ENCODE measurements around the gene RALBP1.
A peak's percentile ranks its signal among the peaks of the same experiment; 100 is the strongest.

RALBP1 gene

GRCh38 chr18:9507565-9508088, 32.3 kb downstream of the RALBP1 start:
- H4K8ac ChIP-seq (ENCODE audit: low read length): no peak overlapping the region
- peak overlapping the region; percentile 59 for H2AK5ac ChIP-seq (ENCODE audit: low read length, severe bottlenecking)
- WGBS: 13% methylated on average over 1 of the region's 2 CpGs
- H3K9ac ChIP-seq (ENCODE audit: low read length): no peak overlapping the region
- H3K14ac ChIP-seq (ENCODE audit: low read length in 2 of 2): no peak overlapping the region
- H3K27me3 ChIP-seq (ENCODE audit: control insufficient read depth in 1 of 2, insufficient read depth in 1 of 2, low read length in 2 of 2): no peaks in the 10 kb centered on the region
- H3K27ac ChIP-seq (ENCODE audit: low read length, poor library complexity, severe bottlenecking): no peak overlapping the region
- H2BK15ac ChIP-seq (ENCODE audit: low read depth, poor library complexity, severe bottlenecking): no peak overlapping the region
- H3K36me3 ChIP-seq (ENCODE audit: control insufficient read depth in 1 of 2, insufficient read depth in 2 of 2, low read depth in 1 of 2, low read length in 2 of 2): no peaks in the 10 kb centered on the region
- H2BK5ac ChIP-seq (ENCODE audit: low read depth, low read length, poor library complexity, severe bottlenecking): no peak overlapping the region
- no peak overlapping the region for H2AFZ ChIP-seq (ENCODE audit: low read depth, low read length)
- H3K79me1 ChIP-seq (replicated peaks; ENCODE audit: low read length, poor library complexity, severe bottlenecking): peaks cover 14% of the 10 kb centered on the region
- no peak overlapping the region for H2BK12ac ChIP-seq (ENCODE audit: low read length in 2 of 2)
- H3K4me2 ChIP-seq (ENCODE audit: low read length, poor library complexity, severe bottlenecking): no peak overlapping the region
- H3K23ac ChIP-seq (ENCODE audit: low read length in 2 of 2): no peak overlapping the region
- no peak overlapping the region for H3K4me3 ChIP-seq (ENCODE audit: insufficient read depth in 1 of 2, low read depth in 1 of 2, low read length in 2 of 2)
- H3K18ac ChIP-seq (ENCODE audit: low read depth in 1 of 2, low read length in 2 of 2): no peak overlapping the region
- H2BK120ac ChIP-seq (ENCODE audit: low read depth, low read length): no peak overlapping the region
- no peaks in the 10 kb centered on the region for H3K9me3 ChIP-seq (ENCODE audit: control insufficient read depth, low read length)
- no peak overlapping the region for H3K4ac ChIP-seq (ENCODE audit: low read depth in 1 of 2, low read length in 2 of 2)
- peaks cover 2% of the 10 kb centered on the region for H3K4me1 ChIP-seq (ENCODE audit: control insufficient read depth, insufficient read depth, low read depth, low read length)
- H4K91ac ChIP-seq (ENCODE audit: low read length): no peak overlapping the region
- peak; percentile 48 for DNase-seq

GRCh38 chr18:9508446-9509025, 33.2 kb downstream of the RALBP1 start:
- peak overlapping the region in 1 of 2 experiments; percentile 28 for H3K4ac ChIP-seq (ENCODE audit: low read depth in 1 of 2, low read length in 2 of 2)
- H3K9me3 ChIP-seq (ENCODE audit: control insufficient read depth, low read length): no peaks in the 10 kb centered on the region
- no peak overlapping the region for H3K27ac ChIP-seq (ENCODE audit: low read length, poor library complexity, severe bottlenecking)
- H3K4me3 ChIP-seq (ENCODE audit: insufficient read depth in 1 of 2, low read depth in 1 of 2, low read length in 2 of 2): no peak overlapping the region
- DNase-seq: peak; percentile 29
- peaks cover 5% of the 10 kb centered on the region for H3K4me1 ChIP-seq (ENCODE audit: control insufficient read depth, insufficient read depth, low read depth, low read length)
- H4K91ac ChIP-seq (ENCODE audit: low read length): no peak overlapping the region
- no peaks in the 10 kb centered on the region for H3K27me3 ChIP-seq (ENCODE audit: control insufficient read depth in 1 of 2, insufficient read depth in 1 of 2, low read length in 2 of 2)
- no peak overlapping the region for H3K4me2 ChIP-seq (ENCODE audit: low read length, poor library complexity, severe bottlenecking)
- no peak overlapping the region for H2BK120ac ChIP-seq (ENCODE audit: low read depth, low read length)
- no peak overlapping the region for H4K8ac ChIP-seq (ENCODE audit: low read length)
- no peak overlapping the region for H2BK15ac ChIP-seq (ENCODE audit: low read depth, poor library complexity, severe bottlenecking)
- peaks cover 14% of the 10 kb centered on the region for H3K79me1 ChIP-seq (replicated peaks; ENCODE audit: low read length, poor library complexity, severe bottlenecking)
- no peak overlapping the region for H2BK5ac ChIP-seq (ENCODE audit: low read depth, low read length, poor library complexity, severe bottlenecking)
- no peak overlapping the region for H3K9ac ChIP-seq (ENCODE audit: low read length)
- peak overlapping the region in 1 of 2 experiments; percentile 8 for H3K18ac ChIP-seq (ENCODE audit: low read depth in 1 of 2, low read length in 2 of 2)
- H2AFZ ChIP-seq (ENCODE audit: low read depth, low read length): no peak overlapping the region
- peak overlapping the region in 1 of 2 experiments; percentile 11 for H2BK12ac ChIP-seq (ENCODE audit: low read length in 2 of 2)
- no peak overlapping the region for H3K23ac ChIP-seq (ENCODE audit: low read length in 2 of 2)
- H3K14ac ChIP-seq (ENCODE audit: low read length in 2 of 2): no peak overlapping the region
- no CpG with 5 or more reads among the region's 2 CpGs for WGBS
- no peak overlapping the region for H2AK5ac ChIP-seq (ENCODE audit: low read length, severe bottlenecking)
- peaks cover 0 to 3% of the 10 kb centered on the region in 2 experiments for H3K36me3 ChIP-seq (ENCODE audit: control insufficient read depth in 1 of 2, insufficient read depth in 2 of 2, low read depth in 1 of 2, low read length in 2 of 2)

DNA sequence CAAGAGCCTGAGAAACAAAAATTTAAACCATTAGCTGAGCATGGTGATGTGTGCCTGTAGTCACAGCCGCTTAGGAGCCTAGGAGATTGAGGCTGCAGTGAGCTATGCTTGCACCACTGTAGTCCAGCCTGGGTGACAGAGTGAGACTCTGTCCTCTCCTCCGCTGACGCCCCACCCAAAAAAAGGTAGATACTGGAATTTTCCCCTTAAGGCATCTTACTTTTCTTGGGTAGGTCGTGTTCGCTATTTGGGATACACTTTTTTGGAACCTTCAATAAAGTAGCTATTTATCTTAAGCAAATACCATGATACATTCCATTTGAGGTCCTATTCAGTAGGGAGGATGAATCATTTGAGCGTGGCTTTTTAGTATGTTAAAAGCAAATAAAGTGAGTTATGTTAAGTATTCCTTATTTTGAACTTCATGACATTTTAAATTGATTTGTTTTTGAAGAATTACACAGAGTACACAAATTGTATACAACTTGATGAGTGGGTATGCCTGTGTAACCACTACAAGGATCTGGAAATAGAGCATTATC, 38.7 kb downstream of the RALBP1 start:
- Histone ChIP-seq H3K14ac (ENCODE audit: low read length in 2 of 2) (no peak overlapping the region), H4K8ac (ENCODE audit: low read length) (no peak overlapping the region), H2BK15ac (ENCODE audit: low read depth, poor library complexity, severe bottlenecking) (no peak overlapping the region), H3K23ac (ENCODE audit: low read length in 2 of 2) (no peak overlapping the region), H3K4me3 (ENCODE audit: insufficient read depth in 1 of 2, low read depth in 1 of 2, low read length in 2 of 2) (no peak overlapping the region), H3K9me3 (ENCODE audit: control insufficient read depth, low read length) (no peaks in the 10 kb centered on the region), H2AFZ (ENCODE audit: low read depth, low read length) (no peak overlapping the region), H3K4me2 (ENCODE audit: low read length, poor library complexity, severe bottlenecking) (peak overlapping the region; percentile 1), H3K18ac (ENCODE audit: low read depth in 1 of 2, low read length in 2 of 2) (peak overlapping the region in 1 of 2 experiments; percentile 34), H3K79me1 (replicated peaks; ENCODE audit: low read length, poor library complexity, severe bottlenecking) (peaks cover 18% of the 10 kb centered on the region), H3K9ac (ENCODE audit: low read length) (peak overlapping the region; percentile 16), H3K27ac (ENCODE audit: low read length, poor library complexity, severe bottlenecking) (peak overlapping the region; percentile 59), H3K36me3 (ENCODE audit: control insufficient read depth in 1 of 2, insufficient read depth in 2 of 2, low read depth in 1 of 2, low read length in 2 of 2) (peaks cover 0 to 11% of the 10 kb centered on the region in 2 experiments), H3K27me3 (ENCODE audit: control insufficient read depth in 1 of 2, insufficient read depth in 1 of 2, low read length in 2 of 2) (no peaks in the 10 kb centered on the region), H2BK5ac (ENCODE audit: low read depth, low read length, poor library complexity, severe bottlenecking) (no peak overlapping the region), H2BK120ac (ENCODE audit: low read depth, low read length) (no peak overlapping the region), H2BK12ac (ENCODE audit: low read length in 2 of 2) (no peak overlapping the region), H2AK5ac (ENCODE audit: low read length, severe bottlenecking) (no peak overlapping the region), H4K91ac (ENCODE audit: low read length) (no peak overlapping the region), H3K4ac (ENCODE audit: low read depth in 1 of 2, low read length in 2 of 2) (no peak overlapping the region), H3K4me1 (ENCODE audit: control insufficient read depth, insufficient read depth, low read depth, low read length) (peaks cover 5% of the 10 kb centered on the region)
- peak; percentile 66 for DNase-seq
- 54% methylated on average over 1 of the region's 6 CpGs for WGBS

DNA sequence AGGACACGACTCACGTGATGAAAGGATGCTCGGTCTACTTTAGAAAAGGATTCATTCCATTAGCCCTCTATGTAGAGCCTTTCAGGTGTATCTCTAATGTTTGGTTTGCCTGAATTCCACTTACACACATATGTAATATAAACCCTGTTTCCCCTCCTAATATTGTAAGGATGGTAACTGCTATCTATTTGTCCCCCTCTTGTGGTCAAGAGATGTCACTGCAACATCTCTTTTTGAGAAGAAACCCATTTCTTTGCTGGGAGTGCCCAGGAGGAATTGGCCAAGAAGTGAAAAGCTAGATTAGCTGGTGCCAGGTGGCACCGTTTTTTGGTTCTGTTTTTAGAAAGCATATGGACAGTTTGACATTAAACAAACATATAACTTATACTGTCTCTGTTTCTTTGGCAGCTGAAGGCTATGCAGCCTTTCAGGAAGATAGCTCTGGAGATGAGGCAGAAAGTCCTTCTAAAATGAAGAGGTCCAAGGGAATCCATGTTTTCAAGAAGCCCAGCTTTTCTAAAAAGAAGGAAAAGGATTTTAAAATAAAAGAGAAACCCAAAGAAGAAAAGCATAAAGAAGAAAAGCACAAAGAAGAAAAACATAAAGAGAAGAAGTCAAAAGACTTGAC, 41.2 kb downstream of the RALBP1 start:
- 88% methylated on average over 3 of the region's 4 CpGs for WGBS
- Histone ChIP-seq H3K79me1 (replicated peaks; ENCODE audit: low read length, poor library complexity, severe bottlenecking) (peaks cover 18% of the 10 kb centered on the region), H3K18ac (ENCODE audit: low read depth in 1 of 2, low read length in 2 of 2) (no peak overlapping the region)

More for the DNA sequence above, 41.2 kb downstream of the RALBP1 start:
- peak; percentile 60 for DNase-seq
- Histone ChIP-seq H3K14ac (ENCODE audit: low read length in 2 of 2) (no peak overlapping the region), H3K27me3 (ENCODE audit: control insufficient read depth in 1 of 2, insufficient read depth in 1 of 2, low read length in 2 of 2) (no peaks in the 10 kb centered on the region), H3K4me2 (ENCODE audit: low read length, poor library complexity, severe bottlenecking) (no peak overlapping the region), H2BK15ac (ENCODE audit: low read depth, poor library complexity, severe bottlenecking) (no peak overlapping the region), H2AK5ac (ENCODE audit: low read length, severe bottlenecking) (no peak overlapping the region), H3K27ac (ENCODE audit: low read length, poor library complexity, severe bottlenecking) (no peak overlapping the region), H3K23ac (ENCODE audit: low read length in 2 of 2) (no peak overlapping the region), H3K4ac (ENCODE audit: low read depth in 1 of 2, low read length in 2 of 2) (no peak overlapping the region), H2BK5ac (ENCODE audit: low read depth, low read length, poor library complexity, severe bottlenecking) (no peak overlapping the region), H3K36me3 (ENCODE audit: control insufficient read depth in 1 of 2, insufficient read depth in 2 of 2, low read depth in 1 of 2, low read length in 2 of 2) (peaks cover 0 to 11% of the 10 kb centered on the region in 2 experiments), H3K4me1 (ENCODE audit: control insufficient read depth, insufficient read depth, low read depth, low read length) (peaks cover 5% of the 10 kb centered on the region), H2AFZ (ENCODE audit: low read depth, low read length) (no peak overlapping the region), H3K4me3 (ENCODE audit: insufficient read depth in 1 of 2, low read depth in 1 of 2, low read length in 2 of 2) (no peak overlapping the region), H3K9ac (ENCODE audit: low read length) (peak overlapping the region; percentile 30), H2BK12ac (ENCODE audit: low read length in 2 of 2) (no peak overlapping the region), H4K8ac (ENCODE audit: low read length) (no peak overlapping the region), H4K91ac (ENCODE audit: low read length) (no peak overlapping the region), H2BK120ac (ENCODE audit: low read depth, low read length) (no peak overlapping the region), H3K9me3 (ENCODE audit: control insufficient read depth, low read length) (no peaks in the 10 kb centered on the region)
